ENCODE data around the gene NMU. TPM values are rescaled to one million over a fixed set of nuclear protein-coding genes. Genes with fewer than 3 reads are reported as not detected.

Gene NMU
- total and polyA plus RNA-seq, 2 experiments from 2014 or later: 40.2 to 96.3 TPM

GRCh38 chr4:55546506-55546755, 89.7 kb downstream of the NMU start (continued):
- TF ChIP-seq ZNF462 (CRISPR knock-in tag; IDR thresholded peaks at IDR 0.05): no peak
- no peak for TF ChIP-seq STAT1 (IDR thresholded peaks at IDR 0.05; ENCODE audit: unreplicated experiment)
- no peak for TF ChIP-seq ZNF114 (CRISPR knock-in tag; IDR thresholded peaks at IDR 0.05)
- TF ChIP-seq EZH2 (IDR thresholded peaks at IDR 0.05; ENCODE audit: low read depth, unreplicated experiment): no peak
- no peak for TF ChIP-seq CTCF (conservative IDR thresholded peaks at IDR 0.05; ENCODE audit: low read depth in 2 of 2)
- TF ChIP-seq ETS1 (IDR thresholded peaks at IDR 0.05): no peak
- no peak for TF ChIP-seq ZNF331 (CRISPR knock-in tag; IDR thresholded peaks at IDR 0.05; ENCODE audit: low read depth)
- no peak for TF ChIP-seq CREB1 (CRISPR knock-in tag; IDR thresholded peaks at IDR 0.05; ENCODE audit: low read depth)
- no peak for TF ChIP-seq EZH2phosphoT487 (IDR thresholded peaks at IDR 0.05; ENCODE audit: unreplicated experiment)

All from GM23338 (cell line).